Muscle of arm (tissue), 12 donors: ENCODE measurements around the gene MTMR10. TPM values are rescaled to one million over a fixed set of nuclear protein-coding genes. Genes with fewer than 3 reads are reported as not detected.

ENCODE experiments used
- DNase-seq: peaks from one replicate; pipeline ENCODE4 v3.0.0-alpha.2; 2013
- polyA plus RNA-seq, 12 donors: library from polyadenylated mRNA; unstranded; fragments of 120-200 nt; gene quantifications; one replicate each; pipeline ENCODE4 v1.2.1, GENCODE V29; 2013; ENCODE audit not compliant: insufficient read length in 12 of 12

Gene MTMR10
- polyA plus RNA-seq, 12 donors: 17.9 to 30.5 (median 21.7) TPM; not detected in 1

DNA sequence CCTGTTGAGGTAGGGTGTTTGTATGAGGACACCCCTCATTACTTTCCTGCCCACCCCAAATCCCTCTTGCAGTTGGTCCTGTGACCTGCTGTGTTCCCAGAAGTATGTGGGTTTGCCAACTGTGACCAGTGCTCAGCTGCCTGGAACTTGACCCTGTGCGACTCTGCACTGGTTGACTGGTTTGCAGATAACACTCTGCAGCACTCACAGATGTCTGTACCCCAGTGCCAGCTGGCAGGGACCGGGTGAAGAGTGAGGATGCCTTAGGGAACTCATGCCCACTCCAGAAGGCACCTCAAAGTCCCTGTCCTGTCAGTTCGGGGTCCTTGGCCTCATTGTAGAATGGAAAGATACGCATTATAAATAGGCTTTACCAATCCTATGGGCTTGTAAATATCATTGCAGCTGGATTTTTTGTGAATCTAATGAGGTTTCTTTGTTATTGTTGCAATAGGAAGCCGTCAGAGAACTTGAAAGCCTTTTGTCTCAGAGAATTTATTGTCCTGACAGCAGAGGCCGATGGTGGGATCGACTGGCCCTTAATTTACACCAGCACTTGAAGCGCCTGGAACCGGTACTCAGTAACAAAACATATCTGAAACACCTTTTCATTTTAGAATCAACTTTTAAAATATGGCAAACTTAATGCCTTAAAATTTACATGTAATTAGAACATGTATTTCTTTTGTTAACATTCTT is 69.5 kb downstream of the MTMR10 start:
- no peak for DNase-seq

DNA sequence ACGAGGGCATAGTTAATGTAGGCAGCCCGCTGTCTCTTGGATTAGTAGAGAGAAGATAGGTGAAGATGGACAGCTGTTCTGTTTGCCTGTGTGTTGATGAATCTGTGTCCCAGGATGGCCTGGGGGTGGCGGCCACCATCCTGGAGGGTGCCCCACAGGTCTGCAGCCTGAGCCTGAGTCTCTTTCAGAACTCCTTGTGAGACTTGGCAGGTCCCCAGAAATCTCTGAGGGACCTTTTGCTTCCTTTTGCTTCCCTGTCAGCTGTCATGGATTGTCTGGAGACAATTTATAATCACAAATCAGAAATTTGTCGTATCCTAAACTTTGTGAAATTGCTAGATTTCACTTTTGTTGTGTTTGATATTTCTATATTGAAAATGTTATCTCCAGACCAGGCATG is 70.3 kb downstream of the MTMR10 start:
- no peak for DNase-seq

DNA sequence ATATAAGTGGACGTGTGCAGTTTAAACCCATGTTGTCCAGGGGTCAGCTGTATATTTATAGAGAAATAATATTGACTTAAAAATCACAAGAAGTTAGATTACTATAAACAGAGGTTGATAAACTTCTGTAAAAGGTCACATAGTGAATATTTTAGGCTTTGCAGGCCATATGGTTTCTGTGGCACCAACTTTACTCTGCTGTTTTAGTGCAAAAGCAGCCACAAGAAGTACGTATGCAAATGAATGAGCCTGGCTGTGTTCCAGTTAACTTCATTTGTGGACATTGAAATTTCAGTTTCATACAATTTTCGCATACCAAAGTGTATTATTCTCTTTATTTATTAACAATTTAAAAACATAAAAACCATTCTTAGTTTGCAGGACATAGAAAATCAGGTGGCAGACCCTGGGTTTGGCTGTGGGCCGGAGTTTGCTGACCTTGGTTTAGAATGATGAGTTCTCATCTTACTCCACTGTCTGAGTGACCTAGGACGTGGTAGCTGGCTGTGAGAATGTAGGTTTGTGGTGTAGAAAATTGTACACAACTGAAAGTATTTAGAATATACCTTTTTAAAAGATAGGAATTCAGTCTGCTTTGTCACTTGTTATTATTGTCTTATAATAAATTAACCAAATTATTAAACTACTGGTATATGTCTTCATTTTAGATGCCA is 71.4 kb downstream of the MTMR10 start:
- DNase-seq: no peak

DNA sequence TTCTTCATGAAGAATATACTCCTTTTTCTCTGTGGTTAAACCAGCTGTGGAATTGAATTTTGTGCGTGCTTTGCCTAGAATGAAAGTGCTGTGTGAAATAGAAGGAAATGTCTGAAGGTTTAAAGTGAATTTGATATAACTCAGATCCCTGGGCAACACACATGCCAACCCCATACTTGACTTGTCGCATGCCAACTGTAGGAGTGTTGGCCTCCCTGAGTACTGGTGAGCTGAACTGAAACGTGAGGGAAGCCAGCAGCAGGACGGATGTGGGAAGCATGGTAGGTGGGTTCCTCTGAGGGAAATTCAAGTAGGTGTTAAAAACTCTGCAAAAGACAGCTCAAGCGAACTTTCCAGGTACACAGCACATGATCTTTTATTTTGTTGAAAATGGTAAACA is 73.1 kb downstream of the MTMR10 start:
- no peak for DNase-seq

DNA sequence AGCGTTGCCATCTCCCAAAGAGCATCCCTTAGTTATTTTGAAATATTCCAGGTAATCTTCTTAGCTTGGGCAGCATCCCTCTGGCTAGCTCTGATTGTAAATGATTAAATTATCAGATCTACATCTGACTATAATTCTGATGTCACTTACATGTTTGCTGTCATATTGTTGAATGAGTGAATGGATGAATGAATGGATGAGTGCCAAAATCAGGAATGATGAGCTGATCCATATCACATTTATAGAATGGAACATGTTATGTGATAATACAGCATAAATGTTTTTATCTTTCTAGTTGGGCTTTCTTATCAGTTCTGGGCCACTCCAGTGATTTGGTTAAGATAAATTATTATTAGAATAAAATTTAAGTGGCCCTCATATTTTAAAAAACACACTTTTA is 73.8 kb downstream of the MTMR10 start:
- no peak for DNase-seq

DNA sequence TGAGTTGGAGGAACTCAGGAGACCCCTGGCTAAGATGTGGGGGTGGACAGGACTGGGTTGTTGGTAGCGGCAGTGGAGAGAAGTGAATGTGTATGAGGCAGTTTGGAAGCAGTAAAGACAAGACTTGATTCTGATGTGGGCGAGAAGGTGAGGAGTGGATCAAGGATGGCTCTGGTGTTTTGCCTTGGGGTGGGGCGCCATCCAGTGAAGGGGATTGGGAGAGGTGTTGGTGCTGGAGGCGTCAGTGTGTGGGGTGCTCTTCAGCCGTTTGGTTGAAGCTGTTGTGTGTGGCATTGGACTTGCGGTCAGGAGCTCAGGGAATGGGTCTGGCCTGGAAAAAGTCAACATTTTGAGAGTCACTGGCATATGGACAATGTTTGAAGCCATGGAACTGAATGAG is 74.4 kb downstream of the MTMR10 start:
- DNase-seq: no peak

DNA sequence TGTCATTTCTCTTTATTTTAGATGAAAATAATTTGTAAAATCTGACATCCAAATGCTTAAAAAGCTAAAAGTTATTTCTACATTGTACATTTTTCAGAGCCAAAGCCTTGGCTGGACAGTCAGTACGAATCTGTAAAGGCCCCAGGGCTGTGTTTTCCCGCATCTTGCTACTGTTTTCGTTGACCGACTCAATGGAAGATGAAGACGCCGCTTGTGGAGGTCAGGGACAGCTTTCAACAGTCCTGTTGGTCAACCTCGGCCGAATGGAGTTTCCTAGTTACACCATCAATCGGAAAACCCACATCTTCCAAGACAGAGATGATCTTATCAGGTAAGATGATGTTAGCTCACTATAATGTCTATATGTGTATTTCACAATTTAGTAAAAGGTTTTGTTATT is 77.7 kb downstream of the MTMR10 start:
- no peak for DNase-seq

DNA sequence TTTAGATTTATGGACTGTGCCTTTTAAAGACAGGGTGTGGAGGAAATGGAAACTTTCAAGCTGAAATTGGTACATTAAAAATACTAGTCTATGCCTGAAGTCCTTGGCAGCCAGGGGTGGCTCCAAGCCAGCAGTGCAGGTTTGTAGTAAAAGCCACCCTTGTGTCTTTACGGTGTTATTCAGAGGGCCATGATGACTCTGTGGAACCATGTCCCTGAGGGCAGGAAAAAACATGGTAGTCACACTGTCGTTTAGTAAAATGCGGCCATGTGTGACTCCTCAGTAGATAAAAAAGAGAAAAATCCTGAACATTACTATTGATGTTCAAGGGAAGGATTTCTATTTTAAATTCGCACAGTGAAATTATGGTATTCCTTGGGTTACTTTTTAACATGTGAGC is 85.1 kb downstream of the MTMR10 start:
- DNase-seq: no peak

DNA sequence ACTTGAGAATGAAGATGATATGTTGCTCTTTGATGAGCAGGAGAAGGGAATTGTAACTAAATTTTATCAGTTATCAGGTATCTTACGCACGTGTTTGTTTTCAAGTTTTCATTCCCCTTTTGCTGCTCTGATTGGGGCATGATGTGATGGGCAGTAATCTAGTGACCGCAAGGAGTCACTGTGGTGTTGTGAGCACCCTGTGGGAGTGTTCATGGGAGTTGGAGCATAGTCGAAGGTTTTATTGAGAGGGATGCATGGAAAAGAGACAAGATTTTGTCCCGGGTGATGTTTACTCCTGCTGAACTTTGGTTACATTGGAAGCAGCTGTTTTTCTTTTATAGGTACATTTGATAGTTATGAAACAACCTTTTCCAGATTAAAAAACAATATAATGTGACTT is 85.6 kb downstream of the MTMR10 start:
- DNase-seq: no peak

DNA sequence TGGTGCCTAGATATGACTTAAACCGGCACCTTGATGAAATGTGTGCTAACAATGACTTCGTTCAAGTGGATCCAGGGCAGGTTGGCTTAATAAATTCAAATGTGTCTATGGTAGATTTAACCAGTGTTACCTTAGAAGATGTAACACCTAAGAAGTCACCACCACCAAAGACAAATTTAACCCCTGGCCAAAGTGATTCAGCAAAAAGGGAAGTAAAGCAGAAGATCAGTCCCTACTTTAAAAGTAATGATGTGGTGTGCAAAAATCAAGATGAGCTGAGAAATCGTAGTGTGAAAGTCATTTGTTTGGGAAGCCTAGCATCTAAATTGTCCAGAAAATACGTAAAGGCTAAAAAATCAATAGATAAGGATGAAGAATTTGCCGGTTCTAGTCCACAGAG is 86.6 kb downstream of the MTMR10 start:
- DNase-seq: no peak

DNA sequence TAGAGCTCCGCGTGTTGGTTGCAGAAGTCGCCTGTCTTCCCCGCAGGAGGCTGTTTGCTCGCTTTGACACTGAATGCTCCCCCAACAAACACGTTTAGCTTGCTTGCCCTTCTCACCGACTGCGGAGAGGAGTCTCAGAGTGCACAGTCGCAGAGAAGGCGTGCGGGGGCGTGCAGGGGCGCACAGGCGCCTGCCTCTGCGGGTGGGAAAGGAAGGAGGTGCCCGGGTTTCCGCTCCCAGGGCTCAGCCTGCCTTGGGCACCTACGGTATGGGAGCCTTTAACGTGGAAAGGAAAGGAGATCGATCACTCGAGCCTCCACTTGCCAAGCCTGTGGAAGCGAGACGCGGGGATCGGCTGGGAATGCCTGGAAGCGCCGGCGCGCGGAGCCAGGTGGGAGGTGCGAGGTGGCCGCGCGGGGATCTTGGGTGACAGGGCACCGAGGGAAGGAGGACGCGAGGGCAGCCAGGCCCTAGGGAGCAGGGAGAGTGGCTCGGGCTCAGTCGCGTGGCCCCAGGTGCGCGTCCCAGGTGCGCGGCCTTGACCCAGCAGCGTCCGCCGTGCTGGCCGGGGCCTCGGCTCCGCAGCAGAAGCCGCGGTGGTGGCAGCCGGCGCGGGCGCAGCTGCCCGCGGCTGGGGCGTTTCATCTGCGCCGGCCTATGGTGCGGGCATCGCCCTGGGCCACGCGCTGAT is 87.8 kb downstream of the MTMR10 start, which contains the start of gene FAN1:
TSS of gene FAN1 (plus strand) at position 419 of the 691 bp plus-strand sequence. CDS start 749 bp downstream, outside the sequence.
- DNase-seq: peak; percentile 82

DNA sequence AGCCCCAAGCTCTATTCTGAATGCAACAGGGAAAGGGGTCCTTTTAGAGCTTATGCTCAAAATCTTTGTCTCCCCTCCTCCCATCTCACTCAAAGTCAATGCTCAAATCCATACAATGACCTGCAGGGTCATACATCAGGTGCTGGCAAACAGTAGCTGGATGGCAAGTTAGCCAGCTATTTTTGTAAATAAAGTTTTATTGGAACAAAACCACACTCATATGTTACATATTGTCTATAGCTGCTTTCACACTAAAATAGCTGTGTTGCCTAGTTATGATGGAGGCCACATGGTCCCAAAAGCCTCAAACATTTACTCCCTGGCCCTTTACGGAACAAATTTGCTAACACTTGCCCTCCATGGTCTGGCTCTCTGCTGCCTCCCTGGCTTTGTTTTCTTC is 89.5 kb downstream of the MTMR10 start:
- no peak for DNase-seq

DNA sequence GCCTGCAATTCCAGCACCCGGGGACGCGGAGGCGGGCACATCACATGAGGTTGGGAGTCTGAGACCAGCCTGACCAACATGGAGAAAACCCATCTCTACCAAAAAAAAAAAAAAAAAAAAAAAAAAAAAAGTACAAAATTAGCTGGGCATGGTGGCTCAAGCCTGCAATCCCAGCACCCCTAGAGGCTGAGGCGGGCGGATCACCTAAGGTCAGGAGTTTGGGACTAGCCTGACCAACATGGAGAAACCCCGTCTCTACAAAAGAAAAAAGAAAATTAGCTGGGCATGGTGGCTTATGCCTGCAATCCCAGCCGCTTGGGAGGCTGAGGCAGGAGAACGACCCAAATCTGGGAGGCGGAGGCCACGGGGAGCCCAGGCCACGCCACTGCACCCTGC is 95.2 kb downstream of the MTMR10 start:
- no peak for DNase-seq

DNA sequence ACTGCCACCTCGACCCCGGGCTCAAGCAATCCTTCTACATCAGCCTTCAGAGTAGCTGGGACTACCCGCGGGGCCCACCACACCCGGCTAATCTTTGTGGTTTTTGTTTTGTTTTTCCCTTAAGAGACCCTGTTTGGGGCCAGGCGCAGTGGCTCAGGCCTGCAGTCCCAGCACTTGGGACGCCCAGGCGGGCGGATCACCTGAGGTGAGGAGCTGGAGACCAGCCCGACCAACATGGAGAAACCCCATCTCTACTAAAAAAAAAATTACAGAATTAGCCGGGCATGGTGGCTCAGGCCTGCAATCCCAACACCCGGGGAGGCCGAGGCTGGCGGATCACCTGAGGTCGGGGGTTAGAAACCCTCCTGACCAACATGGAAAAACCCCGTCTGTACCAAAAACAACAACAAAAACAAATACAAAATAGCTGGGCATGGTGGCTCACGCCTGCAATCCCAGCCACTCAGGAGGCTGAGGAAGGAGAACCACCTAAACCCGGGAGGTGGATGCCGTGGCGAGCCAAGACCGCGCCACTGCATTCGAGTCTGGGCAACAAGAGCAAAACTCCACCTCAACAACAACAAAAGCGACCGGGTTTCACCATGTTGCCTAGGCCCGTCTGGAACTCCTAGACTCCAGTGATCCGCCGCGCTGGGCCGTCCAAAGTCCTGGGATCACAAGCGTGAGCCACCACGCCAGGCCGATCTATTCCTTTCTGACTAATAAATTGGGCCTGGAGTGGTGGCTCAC is 95.8 kb downstream of the MTMR10 start:
- DNase-seq: no peak

DNA sequence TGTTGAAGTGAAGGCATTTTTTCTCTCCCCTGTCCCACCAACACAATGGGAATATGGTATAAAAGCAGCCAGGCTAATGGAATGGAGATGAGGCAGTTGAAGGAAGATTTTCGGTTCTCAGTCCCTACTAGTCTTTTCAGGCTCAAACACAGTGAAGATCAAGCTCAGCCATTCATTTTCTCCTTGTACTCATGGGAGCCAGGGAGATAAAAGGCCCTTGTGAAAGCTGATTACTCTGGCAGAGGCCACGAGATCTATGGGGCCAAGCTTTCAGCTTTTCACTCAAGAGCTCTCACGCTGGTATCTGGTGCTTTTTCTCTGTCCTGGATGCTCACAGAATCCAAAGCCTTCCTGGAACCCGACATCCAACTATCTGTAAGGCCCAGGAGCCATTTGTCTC is 102.2 kb downstream of the MTMR10 start:
- no peak for DNase-seq

Other genes with a start within 250 kb of the MTMR10 start
- gene FAN1, start 87.7 kb downstream of the MTMR10 start, polyA plus RNA-seq: 10 to 100 TPM in 11 of 12 donors, not detected in 1; 15.3 to 34.5 (median 23.1) TPM
- gene TRPM1, start 110.1 kb upstream of the MTMR10 start, polyA plus RNA-seq: 10 to 100 TPM in 1 of 12 donors, 1 to 10 TPM in 2, not detected in 9; 1.1 to 10.6 (median 1.1) TPM